IPS-NIHi7 (cell line): ENCODE results near the gene IL4R.
"Not testable (repeated sequence)": the region's sequence is repeated elsewhere in the genome, so short reads cannot be mapped to it uniquely, and the experiment has no call there.

Experiments
- DNase-seq: peaks from one replicate; pipeline ENCODE4 v3.0.0; 2012; ENCODE audit warnings: mixed read lengths; ENCODE audit errors: extremely low spot score

IL4R gene

DNA sequence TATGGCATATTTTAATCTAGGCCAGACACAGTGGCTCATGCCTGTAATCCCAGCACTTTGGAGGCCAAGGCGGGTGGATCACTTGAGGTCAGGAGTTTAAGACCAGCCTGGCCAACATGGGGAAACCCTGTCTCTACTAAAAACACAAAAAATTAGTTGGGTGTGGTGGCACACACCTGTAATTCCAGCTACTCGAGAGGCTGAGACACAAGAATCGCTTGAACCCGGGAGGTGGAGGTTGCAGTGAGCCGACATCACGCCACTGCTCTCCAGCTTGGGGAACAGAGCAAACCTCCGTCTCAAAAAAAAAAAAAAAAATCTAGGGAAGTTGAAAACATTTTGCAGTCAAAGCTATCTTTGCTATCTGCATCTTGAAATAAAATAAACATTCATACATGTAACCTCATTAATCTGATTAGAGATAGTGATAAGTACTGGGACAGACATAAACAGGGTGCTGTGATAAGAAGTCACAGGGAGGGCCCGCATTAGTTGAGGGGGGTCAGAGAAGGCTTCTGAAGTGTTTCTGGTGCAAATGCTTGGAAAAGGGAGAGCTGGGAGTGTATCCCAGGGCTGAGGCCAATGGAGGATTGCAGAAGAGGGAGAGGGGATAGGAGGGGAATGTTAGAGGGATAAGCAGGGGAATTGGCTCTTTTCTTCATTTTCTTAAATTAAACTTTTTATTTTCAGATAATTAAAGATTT lies 15.8 kb downstream of the IL4R start:
- not testable (repeated sequence) for DNase-seq

DNA sequence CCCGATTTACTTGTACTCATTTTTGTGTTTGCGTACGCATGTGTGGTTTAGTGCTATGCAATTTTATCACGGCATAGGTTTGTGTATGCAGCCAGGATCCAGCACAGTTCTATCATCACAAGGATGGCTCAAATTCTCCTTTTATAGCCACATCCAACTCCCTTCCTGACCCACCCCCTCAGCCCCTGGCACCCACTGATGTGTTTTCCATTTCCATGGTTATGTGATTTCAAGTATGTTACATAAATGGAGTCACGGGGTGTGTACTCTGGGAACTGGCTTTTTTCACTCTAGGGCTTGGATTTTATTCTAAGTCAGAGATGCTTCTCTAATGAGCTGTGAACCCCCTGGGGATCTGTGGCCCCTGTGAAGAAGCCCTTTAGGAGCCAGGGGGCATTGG lies 16.8 kb downstream of the IL4R start:
- DNase-seq: no peak

DNA sequence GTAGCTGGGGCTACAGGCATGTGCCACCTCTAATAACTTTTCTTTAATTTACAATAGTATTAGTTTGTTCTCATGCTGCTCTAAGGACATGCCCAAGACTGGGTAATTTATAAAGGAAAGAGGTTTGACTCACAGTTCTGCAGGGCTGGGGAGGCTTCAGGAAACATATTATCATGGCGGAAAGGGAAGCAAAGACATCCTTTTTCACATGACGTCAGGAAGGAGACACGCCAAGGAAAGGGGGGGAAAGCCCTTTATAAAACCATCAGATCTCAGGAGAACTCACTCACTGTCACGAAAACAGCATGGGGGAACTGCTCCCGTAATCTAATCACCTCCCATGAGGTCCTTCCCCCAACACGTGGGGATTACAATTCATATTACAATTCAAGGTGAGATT lies 18.3 kb downstream of the IL4R start:
- DNase-seq: no peak

DNA sequence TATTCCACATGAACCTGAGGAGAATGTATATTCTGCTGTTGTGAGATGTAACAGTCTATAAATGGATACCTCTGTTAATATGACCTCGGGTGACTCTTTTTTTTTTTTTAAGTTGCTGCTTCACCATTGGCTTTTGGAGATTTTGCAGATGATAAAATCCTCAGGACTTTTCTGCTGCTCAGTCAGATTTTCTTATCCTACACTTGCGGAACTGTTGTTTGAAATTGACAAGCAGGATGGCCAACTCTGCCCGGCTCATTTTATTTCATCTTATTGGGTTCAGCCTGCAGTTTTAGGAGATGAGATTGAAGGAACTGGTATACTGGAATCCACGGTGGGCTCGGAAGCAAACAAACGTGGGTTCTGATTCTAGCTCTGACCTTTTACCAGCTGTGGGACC lies 19.3 kb downstream of the IL4R start:
- no peak for DNase-seq

DNA sequence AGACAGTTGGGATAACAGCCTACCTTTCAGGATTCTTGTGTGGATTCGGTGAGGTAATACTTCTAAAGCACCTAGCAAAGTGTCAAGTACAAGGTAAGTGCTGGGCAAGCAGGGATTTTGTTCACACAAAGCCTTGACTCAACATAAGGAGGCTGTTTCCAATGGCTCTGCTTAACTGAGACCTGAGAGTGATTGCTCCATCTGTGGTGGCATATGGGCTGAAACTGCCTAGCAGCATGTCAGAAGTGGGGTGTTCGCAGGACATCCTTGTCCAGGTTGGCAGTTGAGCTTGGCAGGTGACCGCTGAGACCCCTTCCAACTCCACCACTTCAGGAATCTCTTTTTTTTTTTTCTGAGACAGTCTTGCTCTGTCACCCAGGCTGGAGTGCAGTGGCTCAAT lies 19.8 kb downstream of the IL4R start:
- no peak for DNase-seq

DNA sequence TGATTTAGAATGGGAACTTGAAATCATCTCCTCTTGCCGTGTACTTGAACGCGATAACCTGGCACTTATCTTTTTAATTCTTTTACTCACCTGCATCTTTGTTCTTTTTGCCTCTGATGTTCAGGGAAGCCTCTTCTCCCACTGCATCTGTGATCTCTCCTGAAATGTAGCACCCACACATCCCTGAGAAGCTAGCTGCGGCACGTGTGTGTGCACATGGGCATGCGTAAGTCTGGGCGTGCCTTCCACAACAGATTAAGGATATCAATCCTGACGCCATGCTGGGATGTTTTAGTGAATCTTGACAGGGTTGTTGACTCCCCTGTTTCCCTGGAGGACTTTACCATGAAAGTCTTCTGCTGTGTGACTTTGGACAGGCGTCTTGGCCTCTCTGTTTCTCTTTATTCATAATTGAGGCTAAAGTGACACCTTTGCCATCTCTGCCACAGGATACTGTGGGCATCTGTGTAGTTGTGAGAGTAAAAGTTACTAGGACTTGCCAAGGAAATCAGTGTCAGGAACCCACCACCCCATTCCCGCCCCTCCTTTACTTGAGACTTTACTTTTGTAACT lies 20.5 kb downstream of the IL4R start:
- DNase-seq: no peak

DNA sequence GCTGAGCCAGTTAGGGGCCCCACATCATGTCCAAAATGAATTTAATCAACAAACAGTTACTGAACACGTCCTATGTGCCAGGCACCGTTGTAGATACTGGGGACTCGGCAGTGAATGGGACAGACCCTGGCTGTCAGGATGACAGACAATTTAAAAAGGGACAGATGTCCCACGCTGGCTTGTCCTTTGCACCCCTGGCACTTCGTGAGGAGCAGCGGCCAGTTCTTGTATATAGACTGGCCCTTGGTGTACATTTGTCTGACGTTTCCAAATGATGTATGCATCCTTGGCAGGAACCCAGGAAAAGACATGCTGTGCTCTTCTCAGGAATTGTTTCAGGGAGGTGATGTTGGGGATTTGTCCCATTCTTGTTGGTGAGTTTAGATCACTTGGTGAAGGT lies 21.1 kb downstream of the IL4R start:
- no peak for DNase-seq

DNA sequence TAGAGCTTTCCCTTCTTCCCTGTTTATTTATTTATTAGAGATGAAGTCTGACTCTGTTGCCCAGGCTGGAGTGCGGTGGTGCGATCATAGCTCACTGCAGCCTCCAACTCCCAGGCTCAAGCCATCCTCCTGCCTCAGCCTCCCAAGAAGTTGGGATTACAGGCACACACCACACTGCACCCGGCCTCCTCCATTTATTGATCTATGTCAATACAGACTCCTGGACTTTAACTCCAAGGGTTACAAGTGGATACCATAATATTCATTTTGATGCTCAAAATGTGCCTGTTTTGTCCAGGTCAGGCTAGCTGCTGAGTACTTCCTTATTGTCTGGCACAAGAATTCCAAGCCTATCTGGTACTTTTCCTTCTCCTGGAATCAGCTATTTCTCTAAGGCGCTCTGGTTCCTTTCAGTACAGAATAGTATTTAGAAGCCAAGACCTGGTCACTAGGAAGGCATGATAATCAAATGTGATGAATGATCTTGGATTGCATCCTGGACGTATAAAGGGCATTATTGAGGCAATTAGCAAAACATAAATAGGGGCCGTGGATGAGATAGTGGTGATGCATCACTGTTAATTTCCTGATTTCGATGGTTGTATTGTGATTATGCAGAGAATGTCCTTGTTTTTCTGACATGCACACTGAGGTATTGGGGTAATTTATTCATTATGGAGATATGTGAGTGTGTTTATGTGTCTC lies 21.7 kb downstream of the IL4R start:
- no peak for DNase-seq

DNA sequence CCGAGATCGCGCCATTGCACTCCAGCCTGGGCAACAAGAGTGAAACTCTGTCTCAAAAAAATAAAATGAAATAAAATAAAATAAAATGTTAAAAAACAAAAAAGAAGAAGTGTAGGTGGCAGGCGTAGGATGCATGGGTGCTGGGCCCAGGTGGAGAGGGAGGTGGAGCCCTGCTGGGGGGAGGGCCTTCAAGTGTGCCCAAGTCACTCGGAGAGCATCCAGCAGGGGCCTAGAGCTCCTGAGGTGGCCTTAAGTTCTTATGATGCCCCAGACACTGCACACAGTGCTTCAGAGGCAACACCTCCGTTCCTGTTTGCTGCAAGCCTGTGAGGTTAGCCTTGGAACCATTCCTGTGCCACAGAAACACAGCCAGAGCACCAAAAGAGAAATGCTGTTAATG lies 23.2 kb downstream of the IL4R start:
- DNase-seq: no peak

DNA sequence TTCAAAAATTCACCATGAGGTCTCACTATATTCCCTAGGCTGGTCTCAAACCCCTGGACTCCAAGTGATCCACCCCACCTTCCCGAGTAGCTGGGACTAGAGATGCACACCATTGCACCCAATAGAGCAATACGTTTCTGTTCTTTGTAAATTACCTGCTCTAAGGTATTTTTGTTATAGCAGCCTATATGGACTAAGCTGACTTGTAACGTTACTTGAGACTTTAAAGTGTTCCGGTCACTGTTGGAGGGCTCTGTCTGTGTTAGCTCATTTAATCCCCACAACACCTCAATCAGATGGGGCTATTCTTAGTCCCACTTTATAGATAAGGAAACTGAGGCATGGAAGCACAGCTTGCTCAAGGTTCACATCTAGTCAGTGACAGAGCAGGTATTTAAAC lies 25.4 kb downstream of the IL4R start:
- no peak for DNase-seq

DNA sequence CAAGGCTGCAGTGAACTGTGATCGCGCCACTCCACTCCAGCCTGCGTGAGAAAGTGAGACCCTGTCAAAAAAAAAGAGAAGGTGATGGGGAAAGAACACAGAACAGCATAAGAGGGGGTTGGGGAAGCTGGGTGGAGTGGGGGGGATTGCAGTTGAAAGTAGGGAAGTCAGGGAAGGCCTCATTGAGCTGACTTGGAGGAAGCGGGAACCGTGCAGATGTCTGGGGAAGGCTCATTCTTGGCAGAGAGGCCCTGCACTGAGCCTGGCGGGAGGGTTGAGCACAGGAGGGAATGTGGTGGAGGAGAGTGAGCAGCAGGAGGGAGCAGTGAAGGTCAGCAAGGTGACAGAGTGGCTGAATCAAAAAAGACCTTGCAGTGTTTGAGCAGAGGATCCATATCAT lies 26.9 kb downstream of the IL4R start:
- DNase-seq: no peak

DNA sequence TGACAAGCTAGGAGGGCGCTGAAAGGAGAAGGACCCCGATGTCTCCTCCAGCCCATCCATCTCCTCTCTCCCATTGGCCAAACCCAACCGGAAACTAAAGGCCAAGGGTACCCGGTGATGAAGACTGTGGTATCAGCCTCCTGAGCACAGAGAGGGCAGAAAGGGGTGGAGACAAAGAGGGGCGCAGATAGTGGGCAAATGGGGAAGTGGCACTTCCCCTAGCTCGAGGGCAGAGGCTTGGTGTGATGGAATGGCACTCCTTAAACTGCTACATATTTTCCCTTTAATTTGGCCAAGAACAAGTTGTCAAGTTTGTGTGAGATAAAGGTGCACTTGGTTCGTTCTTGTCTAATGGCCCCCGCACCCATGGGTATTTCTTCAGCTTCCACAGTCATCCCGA lies 27.8 kb downstream of the IL4R start:
- DNase-seq: no peak

DNA sequence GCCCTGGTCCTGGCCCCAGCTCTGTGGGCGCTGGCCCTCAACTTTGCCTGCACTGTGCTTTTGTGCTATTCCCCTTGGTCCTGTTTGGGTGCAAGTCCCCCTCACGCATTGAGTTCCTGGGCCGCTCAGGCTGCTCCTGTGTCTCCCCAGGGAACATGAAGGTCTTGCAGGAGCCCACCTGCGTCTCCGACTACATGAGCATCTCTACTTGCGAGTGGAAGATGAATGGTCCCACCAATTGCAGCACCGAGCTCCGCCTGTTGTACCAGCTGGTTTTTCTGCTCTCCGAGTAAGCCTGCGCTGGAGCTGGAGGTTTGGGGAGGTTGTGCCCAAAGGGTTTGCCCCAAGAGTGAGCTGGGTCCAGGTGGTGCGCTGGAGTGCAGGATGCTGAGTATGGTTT lies 28.2 kb downstream of the IL4R start:
- no peak for DNase-seq

DNA sequence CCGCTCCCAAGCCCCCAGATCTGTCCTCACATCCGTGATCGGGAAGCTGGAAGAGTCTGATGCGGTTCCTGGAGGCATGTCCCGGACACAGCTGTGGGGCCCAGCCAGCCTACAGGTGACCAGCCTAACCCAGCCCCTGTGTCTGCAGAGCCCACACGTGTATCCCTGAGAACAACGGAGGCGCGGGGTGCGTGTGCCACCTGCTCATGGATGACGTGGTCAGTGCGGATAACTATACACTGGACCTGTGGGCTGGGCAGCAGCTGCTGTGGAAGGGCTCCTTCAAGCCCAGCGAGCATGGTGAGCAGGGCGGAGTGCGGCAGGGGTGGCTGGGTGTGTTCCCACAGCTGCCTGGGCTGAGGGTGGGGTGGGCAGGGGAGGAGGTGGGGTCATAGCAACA lies 30.9 kb downstream of the IL4R start:
- DNase-seq: no peak

DNA sequence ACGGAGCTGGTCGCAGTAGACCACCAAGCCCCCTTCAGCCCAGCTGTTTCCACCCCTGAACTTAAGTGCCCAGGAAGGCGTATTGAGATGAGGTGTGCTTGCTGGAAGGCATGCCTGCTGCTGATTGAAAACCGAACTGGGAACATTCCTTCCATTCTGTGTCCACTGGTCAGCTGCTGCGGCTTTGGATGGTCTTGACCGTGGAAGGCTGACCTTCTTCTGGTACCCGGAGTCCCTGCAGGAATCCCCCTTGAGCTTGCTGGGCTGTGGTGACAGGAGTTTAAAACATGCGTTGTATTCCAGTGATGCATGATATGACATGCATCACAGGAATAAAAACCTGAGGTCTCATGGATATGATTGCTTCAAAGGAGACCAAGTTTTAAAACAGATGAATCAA lies 31.4 kb downstream of the IL4R start:
- DNase-seq: no peak

DNA sequence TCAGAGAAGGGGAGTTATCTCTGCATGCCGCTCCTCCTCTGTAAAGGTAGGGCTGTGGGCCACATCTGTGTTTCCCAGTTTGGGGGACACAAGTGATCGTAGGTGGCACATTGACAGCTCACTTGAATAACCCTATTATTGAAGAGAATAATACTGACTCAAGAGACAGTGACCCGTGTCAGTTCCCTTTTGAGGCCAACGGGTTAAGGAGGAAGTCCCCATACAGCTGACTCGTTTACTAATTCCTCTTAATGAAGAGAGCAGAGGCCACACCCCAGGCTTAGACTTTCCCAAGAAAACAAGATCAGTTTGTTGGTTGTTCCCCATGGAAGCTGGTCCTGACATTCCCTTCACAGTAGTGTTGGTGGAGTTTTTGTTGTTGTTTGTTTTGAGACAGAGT lies 33.0 kb downstream of the IL4R start:
- DNase-seq: no peak

DNA sequence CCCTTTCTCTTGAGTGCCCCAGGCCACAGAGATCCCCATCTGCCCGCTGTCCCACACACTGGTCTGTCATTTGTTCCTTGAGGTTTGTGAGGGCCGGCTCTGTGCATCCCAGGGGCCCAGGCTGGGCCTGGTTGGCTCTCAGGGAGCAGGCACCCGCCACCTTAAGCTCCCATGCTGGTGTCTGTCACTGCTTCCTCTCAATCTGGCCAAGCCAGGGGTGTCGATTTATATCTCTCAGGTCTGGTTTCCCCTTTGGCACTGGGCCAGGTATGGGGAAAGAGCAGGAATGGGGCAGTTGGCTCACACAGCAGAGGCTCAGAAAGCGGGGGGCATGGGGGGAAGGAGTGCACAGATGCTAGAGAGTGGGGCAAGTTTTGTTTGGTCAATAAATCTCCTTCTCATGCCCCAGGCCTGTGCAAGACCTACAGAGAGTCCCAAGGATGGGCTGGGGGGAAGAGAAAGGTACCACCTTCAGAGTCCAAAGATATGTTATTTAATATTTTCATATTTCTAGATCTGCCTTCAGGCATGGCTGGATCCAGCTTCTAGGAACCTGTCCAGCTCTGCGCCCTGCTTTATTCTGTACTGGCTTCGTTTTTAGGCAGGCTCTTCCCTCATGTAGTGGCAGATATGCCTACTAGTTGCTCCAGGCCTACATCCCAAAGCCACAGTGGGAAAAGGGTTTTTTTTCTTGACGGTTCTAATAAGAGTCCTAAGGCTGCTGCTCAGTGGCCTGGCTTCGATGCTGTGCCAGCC lies 34.3 kb downstream of the IL4R start:
- no peak for DNase-seq

DNA sequence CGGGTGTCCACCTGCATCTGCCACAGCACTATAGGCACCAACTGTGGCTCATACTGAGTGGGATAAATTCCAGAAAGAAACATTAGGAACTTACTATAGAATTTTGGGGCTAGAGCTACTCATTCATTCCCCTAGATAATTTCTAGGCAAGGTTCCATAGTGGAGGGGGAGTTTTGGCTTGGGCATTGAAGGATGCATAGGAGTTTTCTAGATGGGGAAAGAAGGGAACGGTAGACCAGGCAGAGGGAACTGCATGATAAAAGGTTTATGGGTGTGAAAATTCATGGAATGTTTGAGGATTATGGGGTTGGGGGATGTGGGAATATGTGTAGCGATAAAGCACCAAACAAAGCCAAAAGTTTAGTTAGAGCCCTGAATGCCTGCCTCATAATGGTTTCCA lies 35.5 kb downstream of the IL4R start:
- DNase-seq: no peak

DNA sequence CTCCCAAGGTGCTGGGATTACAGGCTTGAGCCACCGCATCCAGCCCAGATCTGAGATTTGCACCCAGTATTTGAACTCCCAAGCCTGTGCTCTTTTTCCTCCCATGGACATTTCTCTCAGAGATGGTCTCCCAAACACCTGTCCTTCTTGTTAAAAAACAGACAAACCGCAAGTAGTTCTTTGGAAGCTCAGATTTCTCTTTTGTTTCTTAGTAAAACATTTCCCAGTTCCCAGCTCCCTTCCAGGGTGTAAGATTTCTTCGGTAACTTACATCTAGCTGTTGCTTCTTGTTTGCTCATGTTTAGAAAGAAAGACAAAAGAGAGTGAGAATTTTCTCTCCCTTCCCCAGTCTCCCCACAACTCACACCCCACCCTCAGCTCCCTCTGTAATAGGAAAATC lies 36.2 kb downstream of the IL4R start:
- DNase-seq: no peak

DNA sequence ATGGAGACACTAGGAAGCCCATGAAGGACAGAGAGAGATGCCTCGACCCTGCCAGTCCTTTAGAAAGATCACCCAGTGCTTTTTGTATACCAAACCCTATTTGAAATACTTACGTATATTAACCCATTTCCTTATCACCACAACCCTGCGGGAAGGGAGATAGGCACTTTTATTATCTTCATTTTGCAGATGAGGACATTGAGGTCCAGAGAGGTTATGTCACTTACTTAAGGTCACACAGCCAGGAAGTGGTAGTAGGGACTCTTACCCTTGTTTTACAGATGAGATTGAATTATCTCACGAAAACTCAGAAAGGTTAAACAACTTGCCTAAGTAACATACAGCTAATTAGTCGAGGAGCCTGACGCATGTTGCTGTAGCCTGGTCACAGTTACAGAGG lies 38.2 kb downstream of the IL4R start:
- DNase-seq: no peak

DNA sequence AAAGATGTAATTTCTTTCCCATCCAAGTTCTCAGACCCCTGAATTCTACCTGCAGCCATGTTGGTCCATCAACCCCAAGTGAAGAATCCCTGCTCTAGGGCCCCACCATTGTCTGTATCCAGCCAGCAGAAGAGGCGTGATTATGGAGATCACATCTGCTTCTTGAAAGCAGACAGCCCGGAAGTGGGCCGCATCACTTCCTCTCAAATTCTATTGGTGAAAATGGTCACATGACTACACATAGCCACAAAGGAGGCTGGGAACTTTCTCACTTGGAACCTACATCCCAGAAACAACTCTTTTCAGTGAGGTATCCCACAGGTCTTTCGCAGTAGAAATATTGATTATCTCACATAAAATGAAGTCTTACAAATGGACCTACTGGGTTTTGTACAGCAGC lies 40.1 kb downstream of the IL4R start:
- no peak for DNase-seq

DNA sequence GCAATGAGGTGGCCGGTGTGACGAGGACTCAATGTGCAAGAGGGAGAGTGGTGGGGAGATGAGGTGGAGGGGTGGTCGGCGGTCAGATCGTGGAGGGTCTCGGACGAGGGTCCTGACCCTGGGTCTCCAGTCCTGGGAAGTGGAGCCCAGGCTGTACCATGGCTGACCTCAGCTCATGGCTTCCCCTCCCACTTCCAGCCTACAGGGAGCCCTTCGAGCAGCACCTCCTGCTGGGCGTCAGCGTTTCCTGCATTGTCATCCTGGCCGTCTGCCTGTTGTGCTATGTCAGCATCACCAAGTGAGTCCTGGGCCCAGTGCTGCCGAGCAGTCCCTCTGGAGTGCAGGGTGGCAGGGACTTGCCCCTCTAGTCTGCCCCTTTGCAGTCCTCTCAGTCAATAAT lies 41.8 kb downstream of the IL4R start:
- peak; percentile 75 for DNase-seq

DNA sequence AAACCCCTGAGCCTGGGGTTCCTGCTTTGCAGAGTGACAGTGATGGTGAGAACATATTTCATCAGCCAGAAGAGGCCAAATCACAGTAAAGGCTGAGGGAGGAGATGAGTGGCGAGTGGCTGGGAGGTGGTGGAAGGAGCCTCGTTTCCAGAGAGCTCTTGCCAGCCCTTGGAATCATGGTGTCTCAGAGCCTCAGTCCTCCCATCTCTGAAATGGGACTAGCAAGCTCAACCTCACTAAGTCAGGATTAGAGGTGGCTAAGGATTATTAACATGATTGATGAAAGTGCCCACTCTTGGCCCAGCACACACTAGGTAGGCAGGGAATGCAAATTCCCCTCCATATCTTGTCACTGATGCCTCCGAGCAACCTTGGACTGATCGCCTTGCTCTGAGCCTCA lies 43.0 kb downstream of the IL4R start:
- DNase-seq: no peak
